Uterus (tissue), 4 donors: ENCODE data around the gene API5. TPM values are rescaled to one million over a fixed set of nuclear protein-coding genes. Genes with fewer than 3 reads are reported as not detected.

Source experiments
- DNase-seq, 2 donors: peaks; one replicate each; pipeline ENCODE4 v3.0.0-alpha.2; 2019 to 2020
- H3K27ac ChIP-seq, 2 donors: fragments of 200-600 bp; sonication (generic); 1 replicate in 1 of 2; 2 replicates in 1 of 2; pipeline ENCODE4 v1.5.1; 2016 to 2018
- H3K27me3 ChIP-seq, 2 donors: fragments of 200-600 bp; sonication (generic); one replicate each; pipeline ENCODE4 v1.5.1; 2018 to 2019; ENCODE audit warnings: control low read depth in 1 of 2
- H3K36me3 ChIP-seq, 2 donors: fragments of 200-600 bp; sonication (generic); one replicate each; pipeline ENCODE4 v1.5.1; 2019; ENCODE audit warnings: control low read depth in 1 of 2
- H3K4me1 ChIP-seq, 2 donors: fragments of 200-600 bp; sonication (generic); one replicate each; pipeline ENCODE4 v1.5.1; 2018 to 2019; ENCODE audit warnings: control low read depth in 1 of 2
- H3K4me3 ChIP-seq, 2 donors: fragments of 200-600 bp; sonication (generic); 1 replicate in 1 of 2; 2 replicates in 1 of 2; pipeline ENCODE4 v1.5.1; 2018 to 2019; ENCODE audit warnings: mild to moderate bottlenecking in 1 of 2
- H3K9me3 ChIP-seq, 2 donors: fragments of 200-600 bp; sonication (generic); one replicate each; pipeline ENCODE4 v1.5.1; 2019; ENCODE audit warnings: control low read depth in 1 of 2
- POLR2A ChIP-seq, 2 donors: fragments of 450-650 bp; IDR thresholded peaks; one replicate each; pipeline ENCODE4 v1.6.1; 2016; ENCODE audit warnings: antibody characterized with exemption in 2 of 2, mild to moderate bottlenecking in 1 of 2, moderate library complexity in 1 of 2
- intact Hi-C: fragments of 100-400 bp; cut with DNase I; formaldehyde crosslinking; loops from one replicate; pipeline ENCODE4 v1.15.1; 2023; ENCODE audit warnings: low total_unique reads
- total RNA-seq, 4 donors: library from RNA; depleted of rRNA in 3 of 4; stranded (reverse); fragments of >200 nt in 3 of 4; gene quantifications; one replicate each; pipeline versions ENCODE4 v1.1.0 to v1.2.4, GENCODE V29; 2014 to 2023
- TF ChIP-seq, protein P1 (sequence below), 4 experiments: fragments of 200-600 bp in 2 of 4; fragments of 450-650 bp in 2 of 4; sonication (generic) in 2 of 4; IDR thresholded peaks; one replicate each; pipeline ENCODE4 v1.5.1; 2016 to 2019; ENCODE audit warnings: antibody characterized with exemption in 4 of 4, mild to moderate bottlenecking in 2 of 4, moderate library complexity in 1 of 4
- donor health status: DM: yes; HTN: yes; CAD: no.

API5 gene
- total RNA-seq, 4 donors from 2014 or later, result 45.6 to 122 (median 74.3) TPM

DNA sequence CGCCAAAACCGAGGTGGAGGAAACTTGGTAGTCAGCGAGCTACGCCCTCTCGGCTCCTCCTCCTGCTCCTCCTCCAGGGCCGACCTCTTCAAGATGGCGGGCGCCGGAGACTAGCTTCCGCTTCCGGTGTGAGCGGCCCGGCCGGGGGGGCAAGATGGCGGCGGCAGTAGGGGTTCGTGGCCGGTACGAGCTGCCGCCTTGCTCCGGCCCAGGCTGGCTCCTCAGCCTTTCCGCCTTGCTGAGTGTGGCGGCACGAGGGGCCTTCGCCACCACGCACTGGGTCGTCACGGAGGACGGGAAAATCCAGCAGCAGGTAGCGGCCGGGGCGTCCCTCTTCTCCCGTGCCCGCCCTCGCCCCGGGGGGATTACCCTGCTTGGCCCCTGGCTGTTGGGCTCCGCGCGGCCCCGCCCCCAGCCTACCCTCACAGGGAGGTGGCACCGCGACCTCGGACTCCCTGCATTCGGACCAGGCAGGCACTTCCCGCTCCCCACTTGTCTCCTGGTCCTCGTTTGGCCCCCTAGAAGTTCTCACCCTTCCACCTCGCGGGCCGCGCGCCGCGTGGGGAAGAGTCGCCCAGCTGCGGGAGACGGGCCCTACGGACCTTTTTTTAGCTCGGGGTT lies 47.1 kb downstream of the API5 start, which contains the start of gene TTC17:
Gene TTC17, plus strand, starts transcription at position 120 of the 621 bp plus-strand sequence. Its CDS starts 35 bp downstream, at position 155.
- intact Hi-C loops, result no loop called here

DNA sequence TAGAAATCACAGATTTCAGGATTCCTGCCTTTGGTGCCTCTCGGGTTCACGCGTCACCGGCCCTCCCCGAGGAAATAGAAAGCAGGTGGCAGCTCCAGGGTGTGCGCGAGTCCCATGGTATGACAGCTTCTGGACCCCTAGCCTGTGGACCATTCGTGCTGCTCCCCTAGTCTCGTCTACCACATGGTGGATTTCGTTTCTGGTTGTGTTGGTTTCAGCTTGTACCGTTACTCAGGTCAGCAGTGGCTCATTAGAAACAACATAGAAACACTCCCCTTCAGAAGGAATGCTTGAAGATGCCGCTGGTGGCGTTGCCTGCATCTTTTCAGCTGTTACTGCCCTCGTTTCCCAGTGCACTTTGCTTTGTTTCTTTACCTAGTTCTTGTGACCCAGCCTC lies 47.6 kb downstream of the API5 start:
- peak overlapping the region; percentile 75 to 99 for H3K4me3 ChIP-seq
- no peaks in the 10 kb centered on the region for H3K36me3 ChIP-seq
- TF ChIP-seq, protein P1, sequence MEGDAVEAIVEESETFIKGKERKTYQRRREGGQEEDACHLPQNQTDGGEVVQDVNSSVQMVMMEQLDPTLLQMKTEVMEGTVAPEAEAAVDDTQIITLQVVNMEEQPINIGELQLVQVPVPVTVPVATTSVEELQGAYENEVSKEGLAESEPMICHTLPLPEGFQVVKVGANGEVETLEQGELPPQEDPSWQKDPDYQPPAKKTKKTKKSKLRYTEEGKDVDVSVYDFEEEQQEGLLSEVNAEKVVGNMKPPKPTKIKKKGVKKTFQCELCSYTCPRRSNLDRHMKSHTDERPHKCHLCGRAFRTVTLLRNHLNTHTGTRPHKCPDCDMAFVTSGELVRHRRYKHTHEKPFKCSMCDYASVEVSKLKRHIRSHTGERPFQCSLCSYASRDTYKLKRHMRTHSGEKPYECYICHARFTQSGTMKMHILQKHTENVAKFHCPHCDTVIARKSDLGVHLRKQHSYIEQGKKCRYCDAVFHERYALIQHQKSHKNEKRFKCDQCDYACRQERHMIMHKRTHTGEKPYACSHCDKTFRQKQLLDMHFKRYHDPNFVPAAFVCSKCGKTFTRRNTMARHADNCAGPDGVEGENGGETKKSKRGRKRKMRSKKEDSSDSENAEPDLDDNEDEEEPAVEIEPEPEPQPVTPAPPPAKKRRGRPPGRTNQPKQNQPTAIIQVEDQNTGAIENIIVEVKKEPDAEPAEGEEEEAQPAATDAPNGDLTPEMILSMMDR (IDR thresholded peaks at IDR 0.05), result no peak
- TF ChIP-seq POLR2A (IDR thresholded peaks at IDR 0.05), result no peak
- intact Hi-C loops, result no loop called here
- no peak for DNase-seq
- peak overlapping the region; percentile 77 to 87 for H3K27ac ChIP-seq
- no peaks in the 10 kb centered on the region for H3K27me3 ChIP-seq
- peaks cover 6 to 7% of the 10 kb centered on the region in 2 donors for H3K4me1 ChIP-seq
- H3K9me3 ChIP-seq, result no peaks in the 10 kb centered on the region

More for the DNA sequence above, 47.1 kb downstream of the API5 start, which contains the start of gene TTC17:
- Histone ChIP-seq H3K27ac (peak within 1 kb of the TSS; percentile 77 to 87), H3K9me3 (no peaks in the 10 kb centered on the region), H3K36me3 (no peaks in the 10 kb centered on the region), H3K4me1 (peaks cover 6 to 7% of the 10 kb centered on the region in 2 donors), H3K4me3 (peak within 1 kb of the TSS; percentile 75 to 99), H3K27me3 (no peaks in the 10 kb centered on the region)
- peak; percentile 92 for DNase-seq
- TF ChIP-seq POLR2A (IDR thresholded peaks at IDR 0.05), result peak; percentile 43 to 83
- TF ChIP-seq, protein P1 (IDR thresholded peaks at IDR 0.05), result peak in 2 of 4 experiments; percentile 9 to 30

DNA sequence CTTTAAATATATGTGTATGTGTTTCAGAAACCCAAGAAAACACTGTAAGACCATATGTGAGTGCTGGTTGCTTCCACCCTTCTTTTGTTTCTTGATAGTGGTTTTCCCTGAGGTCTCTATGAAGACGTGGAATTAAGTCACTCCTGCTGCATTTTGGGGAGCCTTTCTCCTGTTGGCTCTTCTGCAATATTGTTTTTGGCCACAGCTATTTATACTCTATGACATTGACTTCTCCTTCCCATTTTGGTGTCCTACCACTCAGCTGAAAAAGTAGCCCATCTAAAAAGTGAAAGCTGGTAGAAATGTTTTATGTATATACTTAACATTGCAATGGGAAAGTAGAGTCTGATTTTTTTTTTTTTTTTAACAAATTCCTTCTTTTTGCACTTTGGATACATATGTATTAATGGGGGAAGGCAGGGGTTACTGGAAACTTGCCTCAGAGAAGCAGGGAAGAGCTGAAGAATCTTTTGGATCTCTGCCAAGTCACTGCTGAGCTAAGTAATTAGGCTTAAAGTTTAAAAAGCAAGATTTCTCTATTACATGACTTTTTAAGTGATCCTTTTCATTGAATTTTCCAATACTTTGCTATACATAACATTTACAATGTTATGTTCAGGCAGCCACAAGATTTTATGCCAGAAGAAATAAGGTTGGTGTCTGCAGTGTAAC lies 48.7 kb downstream of the API5 start:
- no peak overlapping the region for H3K4me3 ChIP-seq
- H3K36me3 ChIP-seq, result no peaks in the 10 kb centered on the region
- no peak for TF ChIP-seq POLR2A (IDR thresholded peaks at IDR 0.05)
- TF ChIP-seq, protein P1 (IDR thresholded peaks at IDR 0.05), result no peak
- H3K27me3 ChIP-seq, result no peaks in the 10 kb centered on the region
- intact Hi-C loops, result no loop called here
- no peak overlapping the region for H3K27ac ChIP-seq
- DNase-seq, result no peak
- H3K4me1 ChIP-seq, result peaks cover 6 to 7% of the 10 kb centered on the region in 2 donors
- no peaks in the 10 kb centered on the region for H3K9me3 ChIP-seq

GRCh38 chr11:43366677-43367076 lies 54.9 kb downstream of the API5 start:
- no peak for DNase-seq
- Histone ChIP-seq H3K4me1 (no peaks in the 10 kb centered on the region), H3K27me3 (no peaks in the 10 kb centered on the region), H3K36me3 (no peaks in the 10 kb centered on the region), H3K27ac (no peak overlapping the region), H3K4me3 (no peak overlapping the region), H3K9me3 (no peaks in the 10 kb centered on the region)
- intact Hi-C loops, result no loop called here
- TF ChIP-seq POLR2A (IDR thresholded peaks at IDR 0.05), result no peak
- TF ChIP-seq, protein P1 (IDR thresholded peaks at IDR 0.05), result no peak
